HG03175 (cell line): ENCODE measurements around the gene ZP2.
"Not testable (repeated sequence)": the region's sequence is repeated elsewhere in the genome, so short reads cannot be mapped to it uniquely, and the experiment has no call there.

Source experiments
- ATAC-seq: cut with Tn5 transposase; IDR thresholded peaks from one replicate; pipeline ENCODE4 v1.9.1; 2021; ENCODE audit warnings: mild to moderate bottlenecking, moderate library complexity; ENCODE audit not compliant: unreplicated experiment

ZP2 gene

GRCh38 chr16:21152160-21153030, 59.0 kb downstream of the ZP2 start:
- ATAC-seq, result not testable (repeated sequence)

GRCh38 chr16:21150375-21151001, 60.9 kb downstream of the ZP2 start, which contains the start of gene DNAH3:
Gene DNAH3, minus strand, starts transcription at chr16:21150846. Its CDS starts 527 bp downstream, at chr16:21150319.
- ATAC-seq, result no peak
